NCI-H2196 treated with DMSO at 0.1 percent for 48 hours (cell line): ENCODE results near the gene INKA1.
A peak's percentile ranks its signal among the peaks of the same experiment; 100 is the strongest.

Experiments used
- DNase-seq: peaks from one replicate; lab custom pipeline; 2025; ENCODE audit not compliant: unreplicated experiment; lab: John Stamatoyannopoulos, UW

INKA1 gene

GRCh38 chr3:49786357-49787181, 16.5 kb upstream of the INKA1 start, which contains the start of gene IP6K1:
Gene IP6K1 (minus strand): TSS chr3:49786542. CDS start chr3:49748040, 38,502 bp downstream.
- peak; percentile 77 for DNase-seq

- no peak for DNase-seq
These were observed 15.9 kb upstream of the INKA1 start for GRCh38 chr3:49787182-49787464.

- no peak for DNase-seq
These were observed 15.5 kb upstream of the INKA1 start for GRCh38 chr3:49787536-49787935.

- no peak for DNase-seq
These were observed 15.0 kb upstream of the INKA1 start for GRCh38 chr3:49788056-49788455.

- no peak for DNase-seq
These were observed 12.2 kb upstream of the INKA1 start for GRCh38 chr3:49790626-49791411.

- no peak for DNase-seq
These were observed 11.5 kb upstream of the INKA1 start for GRCh38 chr3:49791571-49791970.

GRCh38 chr3:49792371-49793150, 10.5 kb upstream of the INKA1 start:
- DNase-seq, result no peak

- no peak for DNase-seq
These were observed 9.5 kb upstream of the INKA1 start for GRCh38 chr3:49793486-49794085.

GRCh38 chr3:49794431-49794830, 8.6 kb upstream of the INKA1 start:
- DNase-seq, result no peak

GRCh38 chr3:49794926-49795905, 7.8 kb upstream of the INKA1 start:
- DNase-seq, result no peak

GRCh38 chr3:49799105-49799504, 4.0 kb upstream of the INKA1 start:
- no peak for DNase-seq

GRCh38 chr3:49799761-49800160, 3.3 kb upstream of the INKA1 start, which contains the start of gene CDHR4:
Gene CDHR4 (minus strand): TSS chr3:49799873. CDS start chr3:49799812, 61 bp downstream.
- no peak for DNase-seq

- no peak for DNase-seq
These were observed 1.9 kb upstream of the INKA1 start for GRCh38 chr3:49801160-49801559.

GRCh38 chr3:49803465-49804140, 542 bp downstream of the INKA1 start:
- no peak for DNase-seq

- DNase-seq, result no peak
These were observed 1.3 kb downstream of the INKA1 start for GRCh38 chr3:49804141-49805041.

- DNase-seq, result no peak
These were observed 2.3 kb downstream of the INKA1 start for GRCh38 chr3:49805367-49805782.

GRCh38 chr3:49805897-49806701, 3.0 kb downstream of the INKA1 start:
- DNase-seq, result no peak
